T-cell (primary cell): Measurements from ENCODE around the gene SYNE4. TPM values are rescaled to one million over a fixed set of nuclear protein-coding genes. Genes with fewer than 3 reads are reported as not detected.

ENCODE experiments used
- ATAC-seq, 4 experiments: fragments of 200-7000 bp in 3 of 4; fragments of 150-1000 bp in 1 of 4; cut with Tn5 transposase; replicated peaks in 1 of 4; 1 replicate in 3 of 4; 2 replicates in 1 of 4; pipeline ENCODE4 v1.10.0; 2021; ENCODE audit warnings: moderate library complexity in 3 of 4, mild to moderate bottlenecking in 2 of 4, moderate number of reproducible peaks in 1 of 4
- CTCF ChIA-PET, 2 donors: fragments of 300-600 bp; sonication (Branson Sonifier 250); formaldehyde crosslinking; loops; one replicate each; lab custom pipeline; 2022; ENCODE audit warnings: antibody characterized with exemption in 2 of 2; lab: Charles Lee
- POLR2A ChIA-PET, 2 donors: fragments of 300-600 bp; sonication (Branson Sonifier 250); formaldehyde crosslinking; loops; one replicate each; lab custom pipeline; 2022; ENCODE audit warnings: antibody characterized with exemption in 2 of 2; lab: Charles Lee
- DNase-seq, 35 experiments: peaks; one replicate each; pipeline versions ENCODE4 v3.0.0 to v3.0.0-alpha.2; 2013 to 2023
- H3K27ac ChIP-seq: one replicate; pipeline ENCODE4 v1.5.1; 2013; ENCODE audit warnings: low read length
- H3K27me3 ChIP-seq, 2 experiments: replicated peaks in 1 of 2; 1 replicate in 1 of 2; 2 replicates in 1 of 2; pipeline versions ENCODE4 v1.6.1 to v1.7.0; 2013; ENCODE audit warnings: low read length in 1 of 2, mixed read lengths in 1 of 2; ENCODE audit not compliant: control insufficient read depth in 2 of 2, insufficient read depth in 2 of 2; ENCODE audit errors: extremely low read depth in 1 of 2
- H3K36me3 ChIP-seq, 2 donors: 1 replicate in 1 of 2; 2 replicates in 1 of 2; pipeline versions ENCODE4 v1.6.1 to v1.7.0; 2013; ENCODE audit warnings: low read length in 1 of 2; ENCODE audit not compliant: control insufficient read depth in 2 of 2, insufficient read depth in 1 of 2; ENCODE audit errors: extremely low read depth in 1 of 2
- H3K4me1 ChIP-seq, 2 experiments: 1 replicate in 1 of 2; 2 replicates in 1 of 2; pipeline versions ENCODE4 v1.6.1 to v1.7.0; 2013; ENCODE audit warnings: low read length in 2 of 2, mixed read lengths in 1 of 2; ENCODE audit not compliant: insufficient read depth in 2 of 2, control insufficient read depth in 1 of 2; ENCODE audit errors: extremely low read depth in 1 of 2
- H3K4me3 ChIP-seq, 2 donors: 1 replicate in 1 of 2; 2 replicates in 1 of 2; pipeline versions ENCODE4 v1.5.1 to v1.7.0; 2013; ENCODE audit warnings: mild to moderate bottlenecking in 2 of 2, low read length in 1 of 2, moderate library complexity in 1 of 2; ENCODE audit not compliant: control insufficient read depth in 1 of 2; ENCODE audit errors: extremely low read depth in 1 of 2
- H3K9me3 ChIP-seq: 2 replicates; pipeline ENCODE4 v1.7.0; 2013
- H3K27ac Mint-ChIP-seq, 2 donors: one replicate each; pipeline ENCODE4 v1.8.0; 2020 to 2021; ENCODE audit warnings: mild to moderate bottlenecking in 2 of 2, mixed read lengths in 2 of 2
- H3K27me3 Mint-ChIP-seq, 2 donors: one replicate each; pipeline ENCODE4 v1.8.0; 2021 to 2022; ENCODE audit warnings: mixed read lengths in 2 of 2
- H3K36me3 Mint-ChIP-seq: one replicate; pipeline ENCODE4 v1.8.0; 2021; ENCODE audit warnings: mixed read lengths
- H3K4me1 Mint-ChIP-seq, 3 donors: one replicate each; pipeline ENCODE4 v1.8.0; 2020 to 2022; ENCODE audit warnings: mixed read lengths in 3 of 3, mild to moderate bottlenecking in 1 of 3
- H3K4me3 Mint-ChIP-seq, 3 donors: one replicate each; pipeline ENCODE4 v1.8.0; 2020 to 2022; ENCODE audit warnings: mild to moderate bottlenecking in 3 of 3, mixed read lengths in 3 of 3, moderate library complexity in 3 of 3
- H3K9me3 Mint-ChIP-seq, 3 donors: one replicate each; pipeline ENCODE4 v1.8.0; 2020 to 2022; ENCODE audit warnings: mixed read lengths in 3 of 3
- WGBS: methylation state at CpG from one replicate; pipeline ENCODE4 v1.1.5; 2013; ENCODE audit warnings: missing lambda C conversion rate; ENCODE audit not compliant: insufficient coverage; 5-methylcytosine and 5-hydroxymethylcytosine counted together
- total RNA-seq, 35 experiments: library from RNA in 6 of 35; stranded (reverse) in 6 of 35; fragments of 120-200 nt in 1 of 35; gene quantifications; one replicate each; pipeline versions ENCODE4 v1.2.1 to v1.2.4 and lab custom pipeline; 2013 to 2026

SYNE4 gene
- total RNA-seq, 5 donors from 2014 or later (not counting 1 experiment from before 2014, with no cell fraction given): 3.2 to 4.4 (median 3.7) TPM

DNA sequence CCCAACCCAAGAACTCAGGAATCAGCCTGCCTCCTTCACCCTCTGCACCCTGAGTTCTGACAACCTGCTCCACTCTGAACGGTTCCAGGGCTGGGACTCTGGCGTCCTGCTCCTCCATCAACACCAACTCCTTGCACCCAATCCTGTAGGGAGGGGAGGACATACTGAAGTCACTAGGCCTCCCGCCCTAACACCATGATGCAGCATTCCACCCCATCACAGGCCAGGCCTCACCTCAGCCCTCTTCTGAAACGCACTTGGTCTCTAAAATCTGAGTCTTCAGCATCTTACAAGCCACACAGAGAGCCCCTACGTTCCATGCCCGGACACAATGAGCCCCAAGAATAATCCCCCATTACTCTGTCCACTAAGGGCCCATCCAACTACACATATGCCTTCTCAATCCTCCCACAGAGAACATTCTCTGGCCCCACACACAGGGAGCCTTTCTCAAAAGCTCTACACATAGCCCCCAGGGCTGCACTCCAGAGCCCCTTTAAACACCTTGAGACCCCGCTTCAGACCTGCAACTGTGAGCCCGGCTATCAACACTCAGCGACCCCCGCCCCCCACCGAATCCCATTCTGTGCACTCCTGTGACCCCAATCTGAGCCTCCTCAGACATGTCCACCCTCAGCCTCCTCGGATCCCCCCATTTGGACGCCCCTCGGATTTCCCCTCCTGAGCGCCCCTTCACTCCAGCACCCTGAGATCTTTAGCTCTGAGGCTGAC is 4.8 kb upstream of the SYNE4 start:
- peaks cover 0 to 4% of the 10 kb centered on the region in 2 experiments for H3K27me3 ChIP-seq
- 26% methylated on average over 11 of the region's 15 CpGs for WGBS
- H3K4me3 Mint-ChIP-seq: peak overlapping the region; percentile 95 to 97 (median 96)
- H3K27ac ChIP-seq: peak overlapping the region; percentile 86
- CTCF ChIA-PET: interaction anchor here (0.6 to 1.2 kb wide), 8 partner anchors 18 to 724 kb away, joined by 3 to 7 read pairs (median 5); partner anchors contain the start of gene THAP8 (in 1 of the 2)
- no peaks in the 10 kb centered on the region for H3K9me3 Mint-ChIP-seq
- ATAC-seq: no peak
- H3K27ac Mint-ChIP-seq: peak overlapping the region; percentile 96
- H3K4me1 Mint-ChIP-seq: peaks cover 45 to 53% (median 52%) of the 10 kb centered on the region in 3 donors
- peaks cover 0 to 3% of the 10 kb centered on the region in 2 donors for H3K36me3 ChIP-seq
- H3K4me1 ChIP-seq: peaks cover 0 to 35% of the 10 kb centered on the region in 2 experiments
- H3K4me3 ChIP-seq: peak overlapping the region; percentile 79 to 93
- H3K9me3 ChIP-seq: no peaks in the 10 kb centered on the region
- H3K36me3 Mint-ChIP-seq: peaks cover 5% of the 10 kb centered on the region
- POLR2A ChIA-PET: interaction anchor here in 1 of 2 donors (1.0 kb wide), 2 partner anchors 22 to 40 kb away, joined by 3 to 4 read pairs; partner anchors contain the start of gene THAP8
- DNase-seq: peak in 1 of 35 experiments; percentile 7
- H3K27me3 Mint-ChIP-seq: no peaks in the 10 kb centered on the region

- H3K9me3 ChIP-seq: no peaks in the 10 kb centered on the region
- no peaks in the 10 kb centered on the region for H3K36me3 ChIP-seq
- peaks cover 42 to 48% (median 42%) of the 10 kb centered on the region in 3 donors for H3K4me1 Mint-ChIP-seq
- DNase-seq: no peak
- no peaks in the 10 kb centered on the region for H3K36me3 Mint-ChIP-seq
- peaks cover 0 to 35% of the 10 kb centered on the region in 2 experiments for H3K4me1 ChIP-seq
- no peak overlapping the region for H3K27ac Mint-ChIP-seq
- POLR2A ChIA-PET: no interaction called here
- WGBS: 100% methylated on average over 8 of the region's 11 CpGs
- H3K27me3 ChIP-seq: peaks cover 0 to 9% of the 10 kb centered on the region in 2 experiments
- peak overlapping the region in 2 of 3 donors; percentile 17 to 62 for H3K4me3 Mint-ChIP-seq
- ATAC-seq: no peak
- no peaks in the 10 kb centered on the region for H3K9me3 Mint-ChIP-seq
- CTCF ChIA-PET: no interaction called here
- no peak overlapping the region for H3K4me3 ChIP-seq
- H3K27me3 Mint-ChIP-seq: no peaks in the 10 kb centered on the region
- no peak overlapping the region for H3K27ac ChIP-seq
These were observed 1.8 kb upstream of the SYNE4 start for GRCh38 chr19:36010402-36010801.

DNA sequence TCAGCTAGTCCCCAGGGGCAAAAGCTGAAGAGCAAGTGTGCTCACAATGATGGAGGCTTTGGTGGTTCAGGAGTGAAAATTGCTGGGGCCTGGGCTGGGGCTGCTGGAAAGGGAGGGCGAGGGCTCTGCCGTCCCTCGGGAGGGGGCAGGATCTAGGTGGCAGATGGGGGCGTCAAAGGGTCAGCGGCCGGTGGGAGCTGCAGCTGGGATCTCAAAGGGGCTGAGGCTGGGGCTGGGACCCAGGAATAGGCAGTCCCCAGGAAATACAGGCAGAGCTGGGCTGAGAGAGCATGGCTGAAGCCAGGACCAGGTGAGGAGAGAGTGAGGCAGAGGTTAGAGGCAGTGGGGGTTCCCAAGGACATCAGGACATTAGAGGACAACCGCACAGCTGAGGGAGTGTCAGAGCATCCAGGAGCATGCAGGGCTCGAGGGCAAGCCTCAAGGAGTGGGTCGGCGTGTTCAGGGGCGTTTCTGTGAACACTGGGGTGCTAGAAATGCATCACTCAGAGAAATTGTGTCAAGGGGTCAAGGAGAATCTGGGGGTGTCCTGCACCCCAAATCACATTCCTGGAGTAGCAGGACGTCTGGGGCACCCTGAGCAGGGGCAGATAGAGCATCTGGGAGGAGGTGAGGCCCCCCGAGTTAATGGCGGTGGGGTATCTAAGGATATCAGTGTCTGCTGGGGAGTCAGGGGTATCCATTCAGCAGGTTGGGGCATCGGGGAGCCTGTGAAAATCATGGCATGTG is 1.2 kb upstream of the SYNE4 start:
- Histone ChIP-seq H3K4me3 (peak overlapping the region in 1 of 2 donors; percentile 30), H3K9me3 (no peaks in the 10 kb centered on the region), H3K4me1 (peaks cover 0 to 31% of the 10 kb centered on the region in 2 experiments), H3K27ac (no peak overlapping the region), H3K36me3 (no peaks in the 10 kb centered on the region), H3K27me3 (peaks cover 0 to 9% of the 10 kb centered on the region in 2 experiments)
- Mint-ChIP-seq H3K9me3 (no peaks in the 10 kb centered on the region), H3K27ac (no peak overlapping the region), H3K36me3 (no peaks in the 10 kb centered on the region), H3K4me1 (peaks cover 36 to 42% (median 36%) of the 10 kb centered on the region in 3 donors), H3K4me3 (peak overlapping the region; percentile 44 to 62 (median 51)), H3K27me3 (no peaks in the 10 kb centered on the region)
- 75% methylated on average over 13 of the region's 15 CpGs for WGBS
- ChIA-PET POLR2A (no interaction called here), CTCF (no interaction called here)
- no peak for ATAC-seq
- no peak for DNase-seq

DNA sequence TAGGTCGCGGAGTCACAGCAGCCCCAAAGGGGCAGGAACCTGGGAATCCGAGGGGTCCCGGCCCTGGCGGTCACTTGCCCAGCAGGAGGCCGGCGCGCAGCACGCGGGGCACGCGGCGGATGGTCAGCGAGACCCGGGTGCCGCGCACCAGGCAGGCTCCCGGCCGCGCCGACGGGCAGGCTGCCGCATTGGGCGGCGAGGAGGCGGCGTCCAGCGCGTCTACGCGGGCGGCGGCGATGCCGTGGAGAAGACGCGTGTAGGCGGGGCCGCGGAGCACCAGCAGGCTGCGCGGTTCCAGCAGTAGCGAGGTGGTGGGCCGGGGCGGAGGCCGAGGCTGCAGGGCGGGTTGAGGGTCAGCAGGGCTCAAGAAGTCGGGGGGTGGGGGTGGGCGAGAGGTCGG is 607 bp upstream of the SYNE4 start:
- Mint-ChIP-seq H3K27ac (no peak overlapping the region), H3K4me3 (peak overlapping the region; percentile 44 to 62 (median 51)), H3K27me3 (no peaks in the 10 kb centered on the region), H3K36me3 (no peaks in the 10 kb centered on the region), H3K9me3 (no peaks in the 10 kb centered on the region), H3K4me1 (peaks cover 30 to 36% (median 30%) of the 10 kb centered on the region in 3 donors)
- Histone ChIP-seq H3K4me3 (peak overlapping the region; percentile 30 to 54), H3K9me3 (no peaks in the 10 kb centered on the region), H3K4me1 (peaks cover 0 to 26% of the 10 kb centered on the region in 2 experiments), H3K36me3 (peaks cover 0 to under 1% of the 10 kb centered on the region in 2 donors), H3K27me3 (peaks cover 0 to 9% of the 10 kb centered on the region in 2 experiments), H3K27ac (no peak overlapping the region)
- ATAC-seq: peak in 3 of 4 experiments; percentile 10 to 24 (median 12)
- WGBS: 7% methylated on average over 50 of the region's 50 CpGs
- POLR2A ChIA-PET: no interaction called here
- peak in 22 of 35 experiments; percentile 8 to 62 (median 32) for DNase-seq
- CTCF ChIA-PET: no interaction called here

DNA sequence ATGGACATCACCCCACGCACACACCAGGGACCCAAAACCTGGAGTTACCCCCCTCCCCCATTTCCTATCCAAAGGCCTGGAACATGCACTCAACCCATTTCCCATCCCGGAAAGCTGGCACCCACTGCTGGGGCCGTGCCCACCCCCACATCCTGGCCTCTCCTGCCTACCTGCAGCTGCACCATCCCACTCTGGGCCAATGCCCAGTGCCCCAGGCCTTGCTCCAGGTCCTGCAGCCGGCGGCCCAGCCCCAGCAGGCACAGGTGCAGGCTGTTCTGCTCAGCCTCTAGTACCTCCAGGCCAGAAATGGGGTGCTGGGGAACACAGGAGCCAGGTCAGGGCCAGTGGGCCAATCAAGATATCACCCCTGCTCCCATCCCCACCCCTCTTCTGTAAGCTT is 1.7 kb downstream of the SYNE4 start:
- Mint-ChIP-seq H3K27me3 (no peaks in the 10 kb centered on the region), H3K4me1 (peaks cover 14 to 17% (median 16%) of the 10 kb centered on the region in 3 donors), H3K36me3 (no peaks in the 10 kb centered on the region), H3K4me3 (no peak overlapping the region), H3K9me3 (no peaks in the 10 kb centered on the region), H3K27ac (no peak overlapping the region)
- peaks cover 0 to 2% of the 10 kb centered on the region in 2 donors for H3K36me3 ChIP-seq
- H3K27ac ChIP-seq: no peak overlapping the region
- no peaks in the 10 kb centered on the region for H3K9me3 ChIP-seq
- DNase-seq: no peak
- ChIA-PET CTCF (no interaction called here), POLR2A (no interaction called here)
- H3K4me1 ChIP-seq: peaks cover 0 to 13% of the 10 kb centered on the region in 2 experiments
- H3K27me3 ChIP-seq: peaks cover 0 to 9% of the 10 kb centered on the region in 2 experiments
- WGBS: 83% methylated on average over 5 of the region's 5 CpGs
- ATAC-seq: no peak
- H3K4me3 ChIP-seq: no peak overlapping the region

DNA sequence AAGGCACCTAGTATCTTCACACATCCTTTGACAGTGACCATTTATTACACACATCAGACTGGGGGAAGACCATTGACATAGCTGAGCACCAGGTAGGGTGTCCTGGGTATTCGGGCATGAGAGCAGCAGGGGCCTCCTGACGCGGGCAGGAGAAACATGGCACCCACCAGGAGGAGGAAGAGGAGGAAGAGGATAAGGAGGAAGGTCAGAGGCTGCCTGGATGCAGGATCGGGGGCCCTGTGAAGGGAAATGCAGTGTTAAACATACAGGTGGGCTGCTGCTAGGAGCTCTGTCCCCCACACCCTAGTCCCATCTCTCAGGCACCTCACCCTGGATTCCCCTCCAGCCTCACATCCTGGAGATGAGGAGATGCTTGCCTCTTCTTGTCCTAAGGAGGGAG is 5.3 kb downstream of the SYNE4 start:
- H3K36me3 ChIP-seq: peaks cover 6 to 19% of the 10 kb centered on the region in 2 donors
- ChIA-PET POLR2A (no interaction called here), CTCF (interaction anchor here in 1 of 2 donors (0.6 kb wide), 1 partner anchor 44 kb away, joined by 3 read pairs; no protein-coding TSS in a partner anchor)
- no peak overlapping the region for H3K4me3 ChIP-seq
- 96% methylated on average over 3 of the region's 4 CpGs for WGBS
- Mint-ChIP-seq H3K36me3 (peaks cover 3% of the 10 kb centered on the region), H3K4me1 (peaks cover 12 to 19% (median 13%) of the 10 kb centered on the region in 3 donors), H3K27me3 (no peaks in the 10 kb centered on the region), H3K27ac (no peak overlapping the region), H3K4me3 (no peak overlapping the region), H3K9me3 (no peaks in the 10 kb centered on the region)
- peaks cover 0 to 4% of the 10 kb centered on the region in 2 experiments for H3K27me3 ChIP-seq
- no peaks in the 10 kb centered on the region for H3K9me3 ChIP-seq
- peaks cover 0 to 4% of the 10 kb centered on the region in 2 experiments for H3K4me1 ChIP-seq
- no peak for DNase-seq
- no peak for ATAC-seq
- H3K27ac ChIP-seq: no peak overlapping the region
